Stimulated activated CD4-positive, alpha-beta T cell treated with anti-CD3 and anti-CD28 coated beads, Interleukin-12 subunit alpha, Interleukin-12 subunit beta, amount 100 ng/mL, for 48 hours (primary cell): ENCODE results near the gene DCC.

Experiments
- DNase-seq, 3 donors: peaks; one replicate each; pipeline ENCODE4 v3.0.0-alpha.2; 2020; ENCODE audit warnings: low read depth in 2 of 3, low spot score in 1 of 3

The DCC gene

GRCh38 chr18:53152476-53152875 lies 812.5 kb downstream of the DCC start:
- DNase-seq, result no peak

- DNase-seq, result no peak
Measured at GRCh38 chr18:53153281-53153680, 813.3 kb downstream of the DCC start.

GRCh38 chr18:53153800-53154199 lies 813.8 kb downstream of the DCC start:
- no peak for DNase-seq

GRCh38 chr18:53165770-53166169 lies 825.8 kb downstream of the DCC start:
- no peak for DNase-seq

- DNase-seq, result no peak
Measured at GRCh38 chr18:53169346-53169745, 829.3 kb downstream of the DCC start.

- DNase-seq, result no peak
Measured at GRCh38 chr18:53191634-53192033, 851.6 kb downstream of the DCC start.

- no peak for DNase-seq
Measured at GRCh38 chr18:53193870-53194269, 853.9 kb downstream of the DCC start.

GRCh38 chr18:53219853-53220252 lies 879.9 kb downstream of the DCC start:
- DNase-seq, result no peak

GRCh38 chr18:53224128-53224778 lies 884.3 kb downstream of the DCC start:
- no peak for DNase-seq

- no peak for DNase-seq
Measured at GRCh38 chr18:53225567-53226325, 885.7 kb downstream of the DCC start.

GRCh38 chr18:53234610-53235009 lies 894.6 kb downstream of the DCC start:
- no peak for DNase-seq

GRCh38 chr18:53241161-53241560 lies 901.2 kb downstream of the DCC start:
- DNase-seq, result no peak

- no peak for DNase-seq
Measured at GRCh38 chr18:53253789-53254188, 913.8 kb downstream of the DCC start.

- no peak for DNase-seq
Measured at GRCh38 chr18:53254265-53254664, 914.3 kb downstream of the DCC start.

- no peak for DNase-seq
Measured at GRCh38 chr18:53261241-53261640, 921.2 kb downstream of the DCC start.

GRCh38 chr18:53266850-53267249 lies 926.9 kb downstream of the DCC start:
- no peak for DNase-seq

- no peak for DNase-seq
Measured at GRCh38 chr18:53268455-53268854, 928.5 kb downstream of the DCC start.

GRCh38 chr18:53281406-53281805 lies 941.4 kb downstream of the DCC start:
- no peak for DNase-seq

GRCh38 chr18:53283708-53284107 lies 943.7 kb downstream of the DCC start:
- no peak for DNase-seq

GRCh38 chr18:53305461-53305860 lies 965.5 kb downstream of the DCC start:
- no peak for DNase-seq

GRCh38 chr18:53319628-53320027 lies 979.6 kb downstream of the DCC start:
- DNase-seq, result no peak

- no peak for DNase-seq
Measured at GRCh38 chr18:53322163-53322562, 982.2 kb downstream of the DCC start.

GRCh38 chr18:53324353-53324752 lies 984.4 kb downstream of the DCC start:
- no peak for DNase-seq
